ENCODE measurements around the gene P3H1. TPM values are rescaled to one million over a fixed set of nuclear protein-coding genes. Genes with fewer than 3 reads are reported as not detected.

P3H1 gene
- total and polyA plus RNA-seq, 2 of the 13 experiments (the other 11 are each of a cell fraction or from before 2014, with no cell fraction given) = 64.6 to 120 TPM

- Histone ChIP-seq H3K27me3 (ENCODE audit: control insufficient read depth in 1 of 2, insufficient read depth in 2 of 2, low read length in 2 of 2) (no peaks in the 10 kb centered on the region), H3K4me2 (ENCODE audit: low read depth, low read length) (no peak overlapping the region), H3K9ac (ENCODE audit: insufficient read depth, low read depth, low read length) (no peak overlapping the region), H3K36me3 (replicated peaks in 1 of 2; ENCODE audit: control insufficient read depth in 1 of 2, insufficient read depth in 2 of 2, low read length in 2 of 2) (peaks cover 0 to 4% of the 10 kb centered on the region in 2 experiments; a peak in 1 of 5 replicates), H4K20me1 (ENCODE audit: insufficient read depth, low read length) (no peaks in the 10 kb centered on the region), H3K4me3 (replicated peaks in 1 of 3; ENCODE audit: insufficient read depth in 1 of 3, low read depth in 2 of 3, low read length in 3 of 3) (no peak overlapping the region), H3K9me3 (ENCODE audit: low read length) (no peaks in the 10 kb centered on the region), H3K79me2 (ENCODE audit: insufficient read depth, low read length) (no peaks in the 10 kb centered on the region), H3K4me1 (ENCODE audit: insufficient read depth, low read length) (peaks cover 16% of the 10 kb centered on the region), H3K27ac (ENCODE audit: extremely low read length, insufficient read depth, low read length) (no peak overlapping the region), H2AFZ (ENCODE audit: low read length) (no peak overlapping the region)
- POLR2A ChIA-PET = no interaction called here
- no TSS peak for BruUV-seq (replicated peaks)
- intact Hi-C loops (cut with micrococcal nuclease; ENCODE audit: unreplicated experiment) = no loop called here
- ATAC-seq (no peak), DNase-seq (ENCODE audit: low spot score) (no peak), FAIRE-seq (no peak)
- no peak for TF ChIP-seq CEBPZ (IDR thresholded peaks at IDR 0.05; ENCODE audit: low read length)
- no peak for TF ChIP-seq ZBTB34 (CRISPR knock-in tag; IDR thresholded peaks at IDR 0.05)
- no peak for TF ChIP-seq ZNF547 (CRISPR knock-in tag; IDR thresholded peaks at IDR 0.05)
- TF ChIP-seq ZBTB42 (CRISPR knock-in tag; IDR thresholded peaks at IDR 0.05) = no peak
- no peak for TF ChIP-seq PREB (CRISPR knock-in tag; IDR thresholded peaks at IDR 0.05)
- no peak for TF ChIP-seq JUND (CRISPR knock-in tag; IDR thresholded peaks at IDR 0.05)
- TF ChIP-seq KMT2B (CRISPR knock-in tag; IDR thresholded peaks at IDR 0.05) = no peak
- no peak for TF ChIP-seq ZMAT5 (CRISPR knock-in tag; IDR thresholded peaks at IDR 0.05; ENCODE audit: borderline replicate concordance, low read depth)
- TF ChIP-seq SIN3A (IDR thresholded peaks at IDR 0.05; ENCODE audit: borderline replicate concordance, low read depth, low read length) = no peak
- no peak for TF ChIP-seq ZFP41 (CRISPR knock-in tag; IDR thresholded peaks at IDR 0.05; ENCODE audit: borderline replicate concordance)
- no peak for TF ChIP-seq KDM1A (CRISPR knock-in tag; IDR thresholded peaks at IDR 0.05)
- TF ChIP-seq ZNF30 (CRISPR knock-in tag; IDR thresholded peaks at IDR 0.05) = no peak
- TF ChIP-seq NFAT5 (CRISPR knock-in tag; IDR thresholded peaks at IDR 0.05) = no peak
- in situ Hi-C loops (cut with HindIII; ENCODE audit: extremely low pct_ligation_motif_present, low pct_unique_long_range_greater_than_20kb) = no loop called here
- CTCF ChIA-PET (ENCODE audit: low intra/inter-chr PET ratio, low total read pairs) = no interaction called here
- 98% methylated on average over 3 of the region's 3 CpGs for WGBS (ENCODE audit: low lambda C conversion rate)
Observed at GRCh38 chr1:42721926-42722325, 44.9 kb downstream of the P3H1 start.

All from HepG2 (cell line).